H1 (cell line): Measurements from ENCODE around the gene HSPA6. TPM values are rescaled to one million over a fixed set of nuclear protein-coding genes. Genes with fewer than 3 reads are reported as not detected.

ENCODE experiments used
- BCL11A ChIP-seq, 2 experiments: IDR thresholded peaks; one replicate each; pipeline ENCODE4 v1.6.1; 2011; ENCODE audit warnings: low read depth in 2 of 2, low read length in 2 of 2, mild to moderate bottlenecking in 2 of 2
- CTCF ChIP-seq, 3 experiments: IDR thresholded peaks; 1 replicate in 2 of 3; 2 replicates in 1 of 3; pipeline versions ENCODE4 v1.5.1 to v1.6.1; 2011; ENCODE audit warnings: low read length in 3 of 3, mild to moderate bottlenecking in 3 of 3, inconsistent platforms in 2 of 3, low read depth in 1 of 3, moderate library complexity in 1 of 3; ENCODE audit not compliant: insufficient read depth in 1 of 3; ENCODE audit errors: control extremely low read depth in 1 of 3
- EP300 ChIP-seq, 2 experiments: IDR thresholded peaks; 1 replicate in 1 of 2; 2 replicates in 1 of 2; pipeline ENCODE4 v1.6.1; 2011 to 2012; ENCODE audit warnings: low read depth in 2 of 2, low read length in 2 of 2, mild to moderate bottlenecking in 2 of 2, borderline replicate concordance in 1 of 2, inconsistent platforms in 1 of 2, moderate library complexity in 1 of 2
- EZH2 ChIP-seq: fragments of 200-600 bp; sonication (generic); IDR thresholded peaks from 2 replicates; pipeline ENCODE4 v1.7.1; 2012; ENCODE audit warnings: low read depth, mild to moderate bottlenecking, moderate library complexity, low read length, inconsistent platforms; ENCODE audit not compliant: severe bottlenecking
- HDAC6 ChIP-seq: IDR thresholded peaks from one replicate; pipeline ENCODE4 v1.7.1; 2012; ENCODE audit warnings: low read depth, mild to moderate bottlenecking, inconsistent platforms, low read length, moderate library complexity
- KDM5A ChIP-seq: fragments of 200-600 bp; IDR thresholded peaks from 2 replicates; pipeline ENCODE4 v1.7.1; 2012; ENCODE audit warnings: mild to moderate bottlenecking, low read length, inconsistent platforms, mixed read lengths
- NANOG ChIP-seq: IDR thresholded peaks from 2 replicates; pipeline ENCODE4 v1.6.1; 2011; ENCODE audit warnings: low read length, low read depth, mild to moderate bottlenecking, inconsistent platforms; ENCODE audit not compliant: insufficient read depth, poor library complexity, severe bottlenecking
- POLR2A ChIP-seq, 2 experiments: IDR thresholded peaks; 1 replicate in 1 of 2; 2 replicates in 1 of 2; pipeline ENCODE4 v1.6.1; 2011; ENCODE audit warnings: low read depth in 2 of 2, low read length in 2 of 2, mild to moderate bottlenecking in 2 of 2; ENCODE audit errors: control extremely low read depth in 1 of 2
- POLR2AphosphoS5 ChIP-seq: IDR thresholded peaks from 2 replicates; pipeline ENCODE4 v1.6.1; 2011; ENCODE audit warnings: low read depth, low read length
- RAD21 ChIP-seq, 2 experiments: IDR thresholded peaks in 1 of 2; conservative IDR thresholded peaks in 1 of 2; 2 replicates each; pipeline ENCODE4 v1.6.1; 2011; ENCODE audit warnings: low read depth in 2 of 2, low read length in 2 of 2, improper control_type of control experiment in 1 of 2, inconsistent platforms in 1 of 2, mild to moderate bottlenecking in 1 of 2, moderate library complexity in 1 of 2
- SIX5 ChIP-seq: IDR thresholded peaks from 2 replicates; pipeline ENCODE4 v1.6.1; 2011; ENCODE audit warnings: mild to moderate bottlenecking, low read depth, low read length
- SP1 ChIP-seq: IDR thresholded peaks from 2 replicates; pipeline ENCODE4 v1.6.1; 2011; ENCODE audit warnings: low read depth, low read length
- SP2 ChIP-seq: IDR thresholded peaks from 2 replicates; pipeline ENCODE4 v1.6.1; 2012; ENCODE audit warnings: mild to moderate bottlenecking, low read length, inconsistent platforms
- YY1 ChIP-seq: IDR thresholded peaks from 2 replicates; pipeline ENCODE4 v1.6.1; 2011; ENCODE audit warnings: low read depth, mild to moderate bottlenecking, low read length
- polyA plus RNA-seq, 7 experiments: library from polyadenylated mRNA; depleted of rRNA in 3 of 7; stranded (reverse) in 5 of 7; unstranded in 2 of 7; fragments of >200 nt in 5 of 7; fragments of 200-250 nt in 2 of 7; gene quantifications; 1 replicate in 5 of 7; 2 replicates in 1 of 7; 4 replicates in 1 of 7; pipeline versions ENCODE4 v1.2.1 to v1.2.3, GENCODE V29; 2011 to 2013; ENCODE audit warnings: missing spikeins in 2 of 7, mixed read lengths in 2 of 7
- total RNA-seq: library from RNA; stranded (reverse); fragmentation: NEBNext Ultra II Directional; extraction: Animal tissue kit (Norgen Biotek cat#: 25700); gene quantifications from 2 replicates; pipeline ENCODE4 v1.2.1, GENCODE V29; 2021
- TF ChIP-seq, protein P1 (sequence below): IDR thresholded peaks from 2 replicates; pipeline ENCODE4 v1.6.1; 2012; ENCODE audit warnings: inconsistent platforms

The HSPA6 gene
- total and polyA plus RNA-seq, 2 of the 8 experiments (the other 6 are each of a cell fraction or from before 2014, with no cell fraction given), result 0.06 to 0.15 TPM

GRCh38 chr1:161486806-161487741, 37.3 kb upstream of the HSPA6 start (continued):
- peak in 2 of 3 experiments; percentile 65; a peak in 3 of 4 replicates for TF ChIP-seq CTCF (IDR thresholded peaks at IDR 0.05; ENCODE audit: control extremely low read depth in 1 of 3, insufficient read depth in 1 of 3, low read depth in 1 of 3, low read length in 3 of 3)
- TF ChIP-seq KDM5A, result no peak
- TF ChIP-seq HDAC6, result no peak
- no peak for TF ChIP-seq POLR2AphosphoS5
- no peak for TF ChIP-seq BCL11A (IDR thresholded peaks at IDR 0.05; ENCODE audit: low read depth in 2 of 2, low read length in 2 of 2)
- peak; percentile 77; the same call in 1 of the 2 replicates for TF ChIP-seq YY1
- no peak for TF ChIP-seq EP300 (IDR thresholded peaks at IDR 0.05; ENCODE audit: borderline replicate concordance in 1 of 2, low read depth in 2 of 2, low read length in 2 of 2)
- peak; percentile 79 to 80 for TF ChIP-seq RAD21 (IDR thresholded peaks at IDR 0.05 in 1 of 2, conservative IDR thresholded peaks at IDR 0.05 in 1 of 2; ENCODE audit: low read depth in 2 of 2, low read length in 2 of 2)
- no peak for TF ChIP-seq SP1
- TF ChIP-seq NANOG, result no peak
- TF ChIP-seq SIX5, result no peak
- TF ChIP-seq SP2, result no peak
- TF ChIP-seq POLR2A (IDR thresholded peaks at IDR 0.05; ENCODE audit: control extremely low read depth in 1 of 2, low read depth in 2 of 2, low read length in 2 of 2), result no peak
- no peak for TF ChIP-seq EZH2
- TF ChIP-seq, protein P1, sequence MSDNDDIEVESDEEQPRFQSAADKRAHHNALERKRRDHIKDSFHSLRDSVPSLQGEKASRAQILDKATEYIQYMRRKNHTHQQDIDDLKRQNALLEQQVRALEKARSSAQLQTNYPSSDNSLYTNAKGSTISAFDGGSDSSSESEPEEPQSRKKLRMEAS, result peak; percentile 83
